ENCODE results near the gene INSYN2A.

The INSYN2A gene

DNA sequence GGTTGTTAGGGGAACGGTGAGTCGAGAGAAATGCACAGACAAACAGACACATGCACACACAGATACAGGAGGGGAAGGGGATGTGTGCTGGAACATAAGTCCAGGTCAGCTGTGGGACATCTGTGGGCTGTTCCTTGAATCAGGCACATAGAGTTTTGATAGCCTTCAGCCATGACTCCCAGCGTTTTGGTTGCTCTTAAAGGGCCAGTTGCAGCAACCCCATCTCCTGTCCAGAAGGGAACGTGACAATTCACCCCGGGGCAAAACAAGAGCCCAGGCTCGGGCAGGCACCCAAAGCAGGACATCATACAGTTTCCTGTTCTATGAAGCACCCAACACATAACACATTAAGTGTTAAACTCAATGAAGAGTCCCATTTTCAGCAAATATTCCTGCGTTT, 9.6 kb downstream of the INSYN2A start:
- TF ChIP-seq ZNF70 (CRISPR knock-in tag; IDR thresholded peaks at IDR 0.05) (no peak), TOX (CRISPR knock-in tag; IDR thresholded peaks at IDR 0.05; ENCODE audit: borderline replicate concordance) (no peak), ARNTL (CRISPR knock-in tag; IDR thresholded peaks at IDR 0.05; ENCODE audit: borderline replicate concordance, low read depth) (no peak), ZNF565 (CRISPR knock-in tag; conservative IDR thresholded peaks at IDR 0.05; ENCODE audit: low read depth) (no peak), ZC3H10 (CRISPR knock-in tag; IDR thresholded peaks at IDR 0.05) (no peak)
- TF ChIP-seq, protein P1, sequence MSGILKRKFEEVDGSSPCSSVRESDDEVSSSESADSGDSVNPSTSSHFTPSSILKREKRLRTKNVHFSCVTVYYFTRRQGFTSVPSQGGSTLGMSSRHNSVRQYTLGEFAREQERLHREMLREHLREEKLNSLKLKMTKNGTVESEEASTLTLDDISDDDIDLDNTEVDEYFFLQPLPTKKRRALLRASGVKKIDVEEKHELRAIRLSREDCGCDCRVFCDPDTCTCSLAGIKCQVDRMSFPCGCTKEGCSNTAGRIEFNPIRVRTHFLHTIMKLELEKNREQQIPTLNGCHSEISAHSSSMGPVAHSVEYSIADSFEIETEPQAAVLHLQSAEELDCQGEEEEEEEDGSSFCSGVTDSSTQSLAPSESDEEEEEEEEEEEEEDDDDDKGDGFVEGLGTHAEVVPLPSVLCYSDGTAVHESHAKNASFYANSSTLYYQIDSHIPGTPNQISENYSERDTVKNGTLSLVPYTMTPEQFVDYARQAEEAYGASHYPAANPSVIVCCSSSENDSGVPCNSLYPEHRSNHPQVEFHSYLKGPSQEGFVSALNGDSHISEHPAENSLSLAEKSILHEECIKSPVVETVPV (CRISPR knock-in tag; IDR thresholded peaks at IDR 0.05), result no peak
- TF ChIP-seq, protein P2, sequence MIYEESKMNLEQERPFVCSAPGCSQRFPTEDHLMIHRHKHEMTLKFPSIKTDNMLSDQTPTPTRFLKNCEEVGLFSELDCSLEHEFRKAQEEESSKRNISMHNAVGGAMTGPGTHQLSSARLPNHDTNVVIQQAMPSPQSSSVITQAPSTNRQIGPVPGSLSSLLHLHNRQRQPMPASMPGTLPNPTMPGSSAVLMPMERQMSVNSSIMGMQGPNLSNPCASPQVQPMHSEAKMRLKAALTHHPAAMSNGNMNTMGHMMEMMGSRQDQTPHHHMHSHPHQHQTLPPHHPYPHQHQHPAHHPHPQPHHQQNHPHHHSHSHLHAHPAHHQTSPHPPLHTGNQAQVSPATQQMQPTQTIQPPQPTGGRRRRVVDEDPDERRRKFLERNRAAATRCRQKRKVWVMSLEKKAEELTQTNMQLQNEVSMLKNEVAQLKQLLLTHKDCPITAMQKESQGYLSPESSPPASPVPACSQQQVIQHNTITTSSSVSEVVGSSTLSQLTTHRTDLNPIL (CRISPR knock-in tag; IDR thresholded peaks at IDR 0.05; ENCODE audit: low read depth), result no peak
- TF ChIP-seq, protein P3, sequence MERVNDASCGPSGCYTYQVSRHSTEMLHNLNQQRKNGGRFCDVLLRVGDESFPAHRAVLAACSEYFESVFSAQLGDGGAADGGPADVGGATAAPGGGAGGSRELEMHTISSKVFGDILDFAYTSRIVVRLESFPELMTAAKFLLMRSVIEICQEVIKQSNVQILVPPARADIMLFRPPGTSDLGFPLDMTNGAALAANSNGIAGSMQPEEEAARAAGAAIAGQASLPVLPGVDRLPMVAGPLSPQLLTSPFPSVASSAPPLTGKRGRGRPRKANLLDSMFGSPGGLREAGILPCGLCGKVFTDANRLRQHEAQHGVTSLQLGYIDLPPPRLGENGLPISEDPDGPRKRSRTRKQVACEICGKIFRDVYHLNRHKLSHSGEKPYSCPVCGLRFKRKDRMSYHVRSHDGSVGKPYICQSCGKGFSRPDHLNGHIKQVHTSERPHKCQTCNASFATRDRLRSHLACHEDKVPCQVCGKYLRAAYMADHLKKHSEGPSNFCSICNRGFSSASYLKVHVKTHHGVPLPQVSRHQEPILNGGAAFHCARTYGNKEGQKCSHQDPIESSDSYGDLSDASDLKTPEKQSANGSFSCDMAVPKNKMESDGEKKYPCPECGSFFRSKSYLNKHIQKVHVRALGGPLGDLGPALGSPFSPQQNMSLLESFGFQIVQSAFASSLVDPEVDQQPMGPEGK (CRISPR knock-in tag; IDR thresholded peaks at IDR 0.05; ENCODE audit: borderline replicate concordance), result no peak
- no peak for ATAC-seq

DNA sequence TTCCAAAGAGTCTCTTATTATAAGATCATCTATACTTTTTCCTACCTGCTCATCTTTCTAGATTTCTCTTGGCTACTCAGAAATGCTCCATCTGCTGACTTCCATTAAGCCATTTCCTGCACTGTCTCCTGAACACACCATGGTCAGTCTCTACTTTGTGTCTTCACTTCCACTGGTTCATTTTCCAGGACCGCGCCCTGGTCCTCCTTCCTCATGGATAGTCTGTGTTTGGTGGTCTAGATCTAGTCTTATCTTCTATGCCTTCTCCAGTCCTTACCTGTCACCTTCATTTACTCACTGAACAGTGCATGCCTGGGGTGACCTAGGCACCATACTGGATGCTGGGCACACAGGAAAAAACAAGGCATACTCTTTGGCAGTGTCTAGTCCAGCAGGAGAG, 11.8 kb downstream of the INSYN2A start:
- TF ChIP-seq BACH2 (CRISPR knock-in tag; IDR thresholded peaks at IDR 0.05; ENCODE audit: borderline replicate concordance) (no peak), TOX (CRISPR knock-in tag; IDR thresholded peaks at IDR 0.05; ENCODE audit: borderline replicate concordance) (no peak), ESRRG (CRISPR knock-in tag; IDR thresholded peaks at IDR 0.05) (no peak)
- TF ChIP-seq, protein P1 (CRISPR knock-in tag; IDR thresholded peaks at IDR 0.05), result no peak
- TF ChIP-seq, protein P4, sequence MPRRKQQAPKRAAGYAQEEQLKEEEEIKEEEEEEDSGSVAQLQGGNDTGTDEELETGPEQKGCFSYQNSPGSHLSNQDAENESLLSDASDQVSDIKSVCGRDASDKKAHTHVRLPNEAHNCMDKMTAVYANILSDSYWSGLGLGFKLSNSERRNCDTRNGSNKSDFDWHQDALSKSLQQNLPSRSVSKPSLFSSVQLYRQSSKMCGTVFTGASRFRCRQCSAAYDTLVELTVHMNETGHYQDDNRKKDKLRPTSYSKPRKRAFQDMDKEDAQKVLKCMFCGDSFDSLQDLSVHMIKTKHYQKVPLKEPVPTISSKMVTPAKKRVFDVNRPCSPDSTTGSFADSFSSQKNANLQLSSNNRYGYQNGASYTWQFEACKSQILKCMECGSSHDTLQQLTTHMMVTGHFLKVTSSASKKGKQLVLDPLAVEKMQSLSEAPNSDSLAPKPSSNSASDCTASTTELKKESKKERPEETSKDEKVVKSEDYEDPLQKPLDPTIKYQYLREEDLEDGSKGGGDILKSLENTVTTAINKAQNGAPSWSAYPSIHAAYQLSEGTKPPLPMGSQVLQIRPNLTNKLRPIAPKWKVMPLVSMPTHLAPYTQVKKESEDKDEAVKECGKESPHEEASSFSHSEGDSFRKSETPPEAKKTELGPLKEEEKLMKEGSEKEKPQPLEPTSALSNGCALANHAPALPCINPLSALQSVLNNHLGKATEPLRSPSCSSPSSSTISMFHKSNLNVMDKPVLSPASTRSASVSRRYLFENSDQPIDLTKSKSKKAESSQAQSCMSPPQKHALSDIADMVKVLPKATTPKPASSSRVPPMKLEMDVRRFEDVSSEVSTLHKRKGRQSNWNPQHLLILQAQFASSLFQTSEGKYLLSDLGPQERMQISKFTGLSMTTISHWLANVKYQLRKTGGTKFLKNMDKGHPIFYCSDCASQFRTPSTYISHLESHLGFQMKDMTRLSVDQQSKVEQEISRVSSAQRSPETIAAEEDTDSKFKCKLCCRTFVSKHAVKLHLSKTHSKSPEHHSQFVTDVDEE (CRISPR knock-in tag; IDR thresholded peaks at IDR 0.05), result no peak
- ATAC-seq, result no peak

GRCh38 chr10:127182161-127182560, 14.2 kb downstream of the INSYN2A start:
- no peak for ATAC-seq
- TF ChIP-seq, protein P2 (CRISPR knock-in tag; IDR thresholded peaks at IDR 0.05; ENCODE audit: low read depth), result no peak
- no peak for TF ChIP-seq OSR1 (CRISPR knock-in tag; IDR thresholded peaks at IDR 0.05)
- TF ChIP-seq, protein P4 (CRISPR knock-in tag; IDR thresholded peaks at IDR 0.05), result no peak
- no peak for TF ChIP-seq RARB (CRISPR knock-in tag; IDR thresholded peaks at IDR 0.05)
- no peak for TF ChIP-seq BACH2 (CRISPR knock-in tag; IDR thresholded peaks at IDR 0.05; ENCODE audit: borderline replicate concordance)
- TF ChIP-seq ARNTL (CRISPR knock-in tag; IDR thresholded peaks at IDR 0.05; ENCODE audit: borderline replicate concordance, low read depth), result no peak
- TF ChIP-seq ZFP30 (CRISPR knock-in tag; IDR thresholded peaks at IDR 0.05), result no peak
- no peak for TF ChIP-seq TOX (CRISPR knock-in tag; IDR thresholded peaks at IDR 0.05; ENCODE audit: borderline replicate concordance)
- no peak for TF ChIP-seq ISL1 (CRISPR knock-in tag; IDR thresholded peaks at IDR 0.05)
- TF ChIP-seq ZNF8 (CRISPR knock-in tag; IDR thresholded peaks at IDR 0.05), result no peak
- TF ChIP-seq ZNF565 (CRISPR knock-in tag; conservative IDR thresholded peaks at IDR 0.05; ENCODE audit: low read depth), result no peak
